Activated naive CD4-positive, alpha-beta T cell treated with anti-CD3 and anti-CD28 coated beads, Interleukin-2, amount 10 ng/mL, durations not matched to agents 7 days and 5 days (primary cell): ENCODE data around the gene ACTN4.

ENCODE experiments used
- CTCF ChIA-PET: fragments of 350-600 bp; sonication (Branson Sonifier 250); formaldehyde crosslinking; loops from one replicate; lab custom pipeline; 2021; ENCODE audit warnings: antibody characterized with exemption; lab: Charles Lee
- DNase-seq: peaks from one replicate; pipeline ENCODE4 v3.0.0-alpha.2; 2020
- H3K27ac Mint-ChIP-seq: one replicate; pipeline ENCODE4 v1.8.0; 2021; ENCODE audit warnings: mild to moderate bottlenecking, moderate library complexity, mixed read lengths
- H3K27me3 Mint-ChIP-seq: one replicate; pipeline ENCODE4 v1.8.0; 2021; ENCODE audit warnings: mild to moderate bottlenecking, mixed read lengths
- H3K36me3 Mint-ChIP-seq: one replicate; pipeline ENCODE4 v1.8.0; 2021; ENCODE audit warnings: mixed read lengths
- H3K4me1 Mint-ChIP-seq: one replicate; pipeline ENCODE4 v1.8.0; 2021; ENCODE audit warnings: mixed read lengths
- H3K4me3 Mint-ChIP-seq: one replicate; pipeline ENCODE4 v1.8.0; 2021; ENCODE audit warnings: mild to moderate bottlenecking, moderate library complexity, mixed read lengths
- H3K9me3 Mint-ChIP-seq: one replicate; pipeline ENCODE4 v1.8.0; 2021; ENCODE audit warnings: mixed read lengths

Gene ACTN4

GRCh38 chr19:38670921-38671398 lies 23.5 kb downstream of the ACTN4 start:
- Mint-ChIP-seq H3K36me3 (peaks cover 42% of the 10 kb centered on the region), H3K4me1 (peaks cover 82% of the 10 kb centered on the region), H3K27me3 (no peaks in the 10 kb centered on the region), H3K9me3 (no peaks in the 10 kb centered on the region), H3K27ac (no peak overlapping the region), H3K4me3 (no peak overlapping the region)
- no peak for DNase-seq
- CTCF ChIA-PET, result interaction anchor here (0.6 to 0.9 kb wide), 2 partner anchors 9 to 18 kb away, joined by 3 read pairs; no protein-coding TSS in a partner anchor

GRCh38 chr19:38671654-38672053 lies 24.2 kb downstream of the ACTN4 start:
- H3K4me1 Mint-ChIP-seq, result peaks cover 82% of the 10 kb centered on the region
- CTCF ChIA-PET, result no interaction called here
- no peaks in the 10 kb centered on the region for H3K27me3 Mint-ChIP-seq
- H3K36me3 Mint-ChIP-seq, result peaks cover 42% of the 10 kb centered on the region
- H3K27ac Mint-ChIP-seq, result no peak overlapping the region
- no peaks in the 10 kb centered on the region for H3K9me3 Mint-ChIP-seq
- DNase-seq, result no peak
- no peak overlapping the region for H3K4me3 Mint-ChIP-seq

- Mint-ChIP-seq H3K9me3 (no peaks in the 10 kb centered on the region), H3K36me3 (peaks cover 41% of the 10 kb centered on the region), H3K4me3 (no peak overlapping the region), H3K27ac (no peak overlapping the region), H3K27me3 (no peaks in the 10 kb centered on the region), H3K4me1 (peaks cover 82% of the 10 kb centered on the region)
- DNase-seq, result no peak
- CTCF ChIA-PET, result no interaction called here
Measured at GRCh38 chr19:38673030-38673429, 25.6 kb downstream of the ACTN4 start.

GRCh38 chr19:38674388-38675171 lies 27.1 kb downstream of the ACTN4 start:
- Mint-ChIP-seq H3K36me3 (peaks cover 40% of the 10 kb centered on the region), H3K4me3 (no peak overlapping the region), H3K4me1 (peaks cover 82% of the 10 kb centered on the region), H3K9me3 (no peaks in the 10 kb centered on the region), H3K27ac (no peak overlapping the region), H3K27me3 (no peaks in the 10 kb centered on the region)
- DNase-seq, result no peak
- CTCF ChIA-PET, result no interaction called here

- DNase-seq, result no peak
- H3K27ac Mint-ChIP-seq, result peak overlapping the region; percentile 3
- H3K27me3 Mint-ChIP-seq, result no peaks in the 10 kb centered on the region
- H3K9me3 Mint-ChIP-seq, result no peaks in the 10 kb centered on the region
- H3K36me3 Mint-ChIP-seq, result peaks cover 40% of the 10 kb centered on the region
- CTCF ChIA-PET, result no interaction called here
- peaks cover 83% of the 10 kb centered on the region for H3K4me1 Mint-ChIP-seq
- H3K4me3 Mint-ChIP-seq, result no peak overlapping the region
Measured at GRCh38 chr19:38675611-38676010, 28.2 kb downstream of the ACTN4 start.

- Mint-ChIP-seq H3K27me3 (no peaks in the 10 kb centered on the region), H3K4me3 (no peak overlapping the region), H3K4me1 (peaks cover 85% of the 10 kb centered on the region), H3K36me3 (peaks cover 39% of the 10 kb centered on the region), H3K9me3 (no peaks in the 10 kb centered on the region), H3K27ac (no peak overlapping the region)
- CTCF ChIA-PET, result interaction anchor here (1.4 kb wide), 1 partner anchor 19 kb away, joined by 4 read pairs; no protein-coding TSS in a partner anchor
- no peak for DNase-seq
Measured at GRCh38 chr19:38676023-38676877, 28.8 kb downstream of the ACTN4 start.

GRCh38 chr19:38676878-38677646 lies 29.6 kb downstream of the ACTN4 start:
- no peaks in the 10 kb centered on the region for H3K9me3 Mint-ChIP-seq
- H3K4me1 Mint-ChIP-seq, result peaks cover 83% of the 10 kb centered on the region
- H3K36me3 Mint-ChIP-seq, result peaks cover 44% of the 10 kb centered on the region
- H3K27ac Mint-ChIP-seq, result no peak overlapping the region
- no peak overlapping the region for H3K4me3 Mint-ChIP-seq
- no peak for DNase-seq
- CTCF ChIA-PET, result interaction anchor here (1.4 kb wide), 1 partner anchor 20 kb away, joined by 4 read pairs; no protein-coding TSS in a partner anchor
- no peaks in the 10 kb centered on the region for H3K27me3 Mint-ChIP-seq

- H3K27me3 Mint-ChIP-seq, result no peaks in the 10 kb centered on the region
- H3K9me3 Mint-ChIP-seq, result peaks cover 3% of the 10 kb centered on the region
- H3K27ac Mint-ChIP-seq, result no peak overlapping the region
- peaks cover 93% of the 10 kb centered on the region for H3K4me1 Mint-ChIP-seq
- H3K36me3 Mint-ChIP-seq, result peaks cover 55% of the 10 kb centered on the region
- H3K4me3 Mint-ChIP-seq, result no peak overlapping the region
- CTCF ChIA-PET, result interaction anchor here (1.1 kb wide), 1 partner anchor 275 kb away, joined by 3 read pairs; the partner anchor contains the start of gene FAM98C
- DNase-seq, result no peak
Measured at GRCh38 chr19:38678217-38678890, 30.9 kb downstream of the ACTN4 start.

- Mint-ChIP-seq H3K36me3 (peaks cover 59% of the 10 kb centered on the region), H3K27ac (no peak overlapping the region), H3K4me3 (no peak overlapping the region), H3K4me1 (peaks cover 97% of the 10 kb centered on the region), H3K9me3 (peaks cover 3% of the 10 kb centered on the region), H3K27me3 (no peaks in the 10 kb centered on the region)
- DNase-seq, result no peak
- CTCF ChIA-PET, result interaction anchor here (1.1 kb wide), 1 partner anchor 276 kb away, joined by 3 read pairs; the partner anchor contains the start of gene FAM98C
Measured at GRCh38 chr19:38678891-38679494, 31.5 kb downstream of the ACTN4 start.

GRCh38 chr19:38679839-38680238 lies 32.4 kb downstream of the ACTN4 start:
- peaks cover 98% of the 10 kb centered on the region for H3K4me1 Mint-ChIP-seq
- peaks cover 57% of the 10 kb centered on the region for H3K36me3 Mint-ChIP-seq
- no peak for DNase-seq
- H3K9me3 Mint-ChIP-seq, result peaks cover 3% of the 10 kb centered on the region
- peak overlapping the region; percentile 2 for H3K27ac Mint-ChIP-seq
- no peak overlapping the region for H3K4me3 Mint-ChIP-seq
- CTCF ChIA-PET, result no interaction called here
- H3K27me3 Mint-ChIP-seq, result no peaks in the 10 kb centered on the region

- no peak overlapping the region for H3K4me3 Mint-ChIP-seq
- peaks cover 50% of the 10 kb centered on the region for H3K36me3 Mint-ChIP-seq
- no peaks in the 10 kb centered on the region for H3K27me3 Mint-ChIP-seq
- CTCF ChIA-PET, result interaction anchor here (1.1 kb wide), 1 partner anchor 248 kb away, joined by 3 read pairs; the partner anchor contains the start of genes MRPS12 and SARS2
- H3K9me3 Mint-ChIP-seq, result peaks cover 3% of the 10 kb centered on the region
- no peak overlapping the region for H3K27ac Mint-ChIP-seq
- H3K4me1 Mint-ChIP-seq, result peaks cover 98% of the 10 kb centered on the region
- DNase-seq, result no peak
Measured at GRCh38 chr19:38682195-38682867, 34.9 kb downstream of the ACTN4 start.

- Mint-ChIP-seq H3K27me3 (no peaks in the 10 kb centered on the region), H3K27ac (peak overlapping the region; percentile 73), H3K4me3 (no peak overlapping the region), H3K36me3 (peaks cover 49% of the 10 kb centered on the region), H3K9me3 (peaks cover 3% of the 10 kb centered on the region), H3K4me1 (peaks cover 98% of the 10 kb centered on the region)
- CTCF ChIA-PET, result interaction anchor here (1.1 kb wide), 1 partner anchor 248 kb away, joined by 3 read pairs; the partner anchor contains the start of genes MRPS12 and SARS2
- DNase-seq, result no peak
Measured at GRCh38 chr19:38682872-38683392, 35.5 kb downstream of the ACTN4 start.
